HG02852 (cell line): Measurements from ENCODE around the gene CPPED1.
"Not testable (repeated sequence)": the region's sequence is repeated elsewhere in the genome, so short reads cannot be mapped to it uniquely, and the experiment has no call there.

Experiments
- ATAC-seq: cut with Tn5 transposase; IDR thresholded peaks from one replicate; pipeline ENCODE4 v1.9.1; 2021; ENCODE audit warnings: mild to moderate bottlenecking, moderate library complexity; ENCODE audit not compliant: unreplicated experiment

The CPPED1 gene

GRCh38 chr16:12771341-12771798 lies 32.3 kb downstream of the CPPED1 start:
- ATAC-seq, result no peak

GRCh38 chr16:12769525-12769924 lies 34.2 kb downstream of the CPPED1 start:
- ATAC-seq, result no peak

- ATAC-seq, result no peak
These were observed 35.8 kb downstream of the CPPED1 start for GRCh38 chr16:12767897-12768296.

- ATAC-seq, result no peak
These were observed 36.8 kb downstream of the CPPED1 start for GRCh38 chr16:12766853-12767252.

- ATAC-seq, result not testable (repeated sequence)
These were observed 37.5 kb downstream of the CPPED1 start for GRCh38 chr16:12766208-12766607.

GRCh38 chr16:12764813-12765488 lies 38.7 kb downstream of the CPPED1 start:
- no peak for ATAC-seq

GRCh38 chr16:12763517-12763916 lies 40.2 kb downstream of the CPPED1 start:
- ATAC-seq, result no peak

- no peak for ATAC-seq
These were observed 42.7 kb downstream of the CPPED1 start for GRCh38 chr16:12760819-12761611.

- ATAC-seq, result no peak
These were observed 44.8 kb downstream of the CPPED1 start for GRCh38 chr16:12758670-12759558.

GRCh38 chr16:12758031-12758669 lies 45.5 kb downstream of the CPPED1 start:
- no peak for ATAC-seq

- no peak for ATAC-seq
These were observed 46.1 kb downstream of the CPPED1 start for GRCh38 chr16:12757546-12757945.

GRCh38 chr16:12754824-12755543 lies 48.7 kb downstream of the CPPED1 start:
- no peak for ATAC-seq

- ATAC-seq, result no peak
These were observed 50.3 kb downstream of the CPPED1 start for GRCh38 chr16:12753203-12754023.

- no peak for ATAC-seq
These were observed 51.5 kb downstream of the CPPED1 start for GRCh38 chr16:12752159-12752558.

GRCh38 chr16:12750554-12750918 lies 53.2 kb downstream of the CPPED1 start:
- ATAC-seq, result no peak

GRCh38 chr16:12749076-12749475 lies 54.6 kb downstream of the CPPED1 start:
- ATAC-seq, result no peak

GRCh38 chr16:12747827-12748226 lies 55.9 kb downstream of the CPPED1 start:
- no peak for ATAC-seq

GRCh38 chr16:12747261-12747660 lies 56.4 kb downstream of the CPPED1 start:
- ATAC-seq, result no peak

GRCh38 chr16:12744860-12745259 lies 58.8 kb downstream of the CPPED1 start:
- ATAC-seq, result no peak
